Measurements from ENCODE around the gene CDH19.
"Not testable (repeated sequence)": the region's sequence is repeated elsewhere in the genome, so short reads cannot be mapped to it uniquely, and the experiment has no call there.

Gene CDH19

DNA sequence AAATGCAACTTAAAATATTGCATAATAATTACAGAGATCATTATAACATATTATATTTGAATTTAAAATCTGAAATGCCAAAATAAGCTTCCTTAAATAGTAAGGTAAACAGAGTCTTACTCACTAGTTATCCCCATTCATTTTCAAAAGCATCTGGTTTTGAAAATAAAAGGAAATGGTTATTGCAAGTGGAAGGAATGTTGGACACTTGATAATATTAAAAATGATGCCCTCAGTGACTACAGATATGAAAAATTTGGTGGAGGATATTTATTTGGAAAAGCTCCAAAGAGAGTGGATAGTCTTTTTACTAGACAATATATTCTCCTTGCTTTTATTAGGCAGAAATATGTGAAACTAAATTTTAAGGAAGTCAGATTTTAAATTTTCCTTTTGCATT is 39.7 kb downstream of the CDH19 start:
- DNase-seq, result no peak

GRCh38 chr18:66562279-66562678 is 41.6 kb downstream of the CDH19 start:
- no peak for DNase-seq

DNA sequence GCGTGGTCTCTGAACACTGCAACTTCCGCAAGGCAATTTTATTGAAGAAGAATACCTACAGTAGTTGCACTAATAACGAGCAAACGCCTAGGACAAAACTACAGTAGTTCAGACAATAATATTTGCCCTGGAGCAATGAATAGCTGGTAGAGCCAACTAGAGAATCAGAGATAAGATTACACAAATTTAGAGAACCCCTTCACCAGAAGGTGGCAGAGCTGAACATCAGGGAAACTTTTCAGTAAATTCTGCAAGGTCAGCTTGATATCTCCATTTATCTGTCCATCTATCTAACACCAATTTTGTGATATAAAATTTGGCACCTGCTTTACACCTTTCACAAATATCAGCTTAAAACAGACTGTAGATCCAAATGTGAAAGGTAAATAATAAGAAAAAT is 43.8 kb downstream of the CDH19 start:
- DNase-seq, result no peak

DNA sequence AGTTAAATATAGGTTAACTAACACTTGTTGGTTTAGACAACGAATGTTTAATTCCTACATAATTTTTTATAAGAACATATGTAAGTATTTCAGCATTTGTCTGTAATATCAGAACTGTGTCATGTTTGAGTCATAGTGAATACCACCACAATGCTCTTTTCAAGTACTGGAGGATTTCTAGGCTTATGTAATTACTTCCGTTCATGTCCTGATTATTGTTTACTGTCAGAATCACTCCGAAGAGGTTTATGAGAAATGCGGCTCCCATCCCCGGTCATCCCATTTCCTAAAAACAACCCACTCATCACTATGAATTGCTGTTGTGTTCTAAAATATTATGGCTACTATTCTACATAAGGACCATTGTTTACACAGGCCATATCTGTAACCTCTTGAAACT is 45.1 kb downstream of the CDH19 start:
- DNase-seq, result no peak

GRCh38 chr18:66557091-66557490 is 46.8 kb downstream of the CDH19 start:
- no peak for DNase-seq

- no peak for DNase-seq
These were observed 48.3 kb downstream of the CDH19 start for GRCh38 chr18:66555585-66555984.

DNA sequence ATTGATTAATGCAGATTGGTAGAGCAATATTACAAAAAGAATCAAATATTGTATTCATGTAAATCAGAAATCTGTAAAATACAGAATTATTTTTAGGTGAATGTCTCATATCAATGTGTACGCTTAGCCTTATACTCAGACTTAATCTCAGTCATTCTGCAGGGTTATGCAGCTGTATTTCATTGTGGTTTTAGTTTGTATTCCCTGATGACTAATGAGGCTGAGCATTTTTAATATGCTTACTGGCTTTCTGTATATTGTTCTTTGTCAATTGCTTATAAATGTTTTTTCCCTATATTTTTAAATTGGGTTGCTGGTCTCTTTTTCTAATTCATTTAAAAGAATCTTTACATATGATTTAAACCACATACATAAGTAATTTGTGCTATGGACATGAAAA is 50.1 kb downstream of the CDH19 start:
- DNase-seq, result no peak

- DNase-seq, result no peak
These were observed 53.5 kb downstream of the CDH19 start for GRCh38 chr18:66550366-66550765.

DNA sequence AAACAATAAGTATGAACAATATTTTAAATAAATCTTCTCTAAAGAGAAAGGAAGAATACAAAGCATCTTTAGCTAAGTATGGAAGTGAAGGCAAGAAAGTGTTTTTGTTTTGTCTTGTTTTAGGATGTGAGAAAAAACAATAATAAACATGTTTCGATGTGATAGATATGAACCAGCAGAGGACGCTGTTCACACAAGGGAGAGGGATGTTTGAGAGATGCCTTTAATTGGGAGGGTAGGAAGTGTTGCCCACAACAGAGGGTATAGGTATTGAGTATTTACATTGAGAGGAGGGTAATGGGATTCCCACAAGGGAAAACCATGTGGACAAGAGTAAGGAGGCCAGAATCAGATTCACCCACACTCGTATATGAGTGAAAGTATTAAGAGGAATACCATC is 55.1 kb downstream of the CDH19 start:
- DNase-seq, result no peak

DNA sequence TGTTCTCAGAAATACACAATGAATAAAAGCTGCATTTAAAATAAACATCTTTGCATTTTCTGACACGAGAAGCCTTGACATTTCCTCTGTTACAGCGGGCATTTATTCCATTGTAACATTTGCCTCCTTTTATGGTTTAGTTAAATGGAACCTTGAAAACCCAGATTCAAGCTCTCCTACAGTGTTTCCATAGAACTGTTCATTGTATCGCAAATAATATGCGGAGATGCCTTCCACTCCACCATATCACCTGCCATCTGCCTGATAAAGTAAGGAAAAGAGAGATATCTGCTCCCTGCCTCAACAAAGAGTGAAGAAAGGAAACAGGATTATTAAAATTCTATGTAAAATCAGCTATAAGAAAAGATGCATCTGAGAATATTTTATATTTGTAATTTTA is 69.8 kb downstream of the CDH19 start:
- no peak for DNase-seq

DNA sequence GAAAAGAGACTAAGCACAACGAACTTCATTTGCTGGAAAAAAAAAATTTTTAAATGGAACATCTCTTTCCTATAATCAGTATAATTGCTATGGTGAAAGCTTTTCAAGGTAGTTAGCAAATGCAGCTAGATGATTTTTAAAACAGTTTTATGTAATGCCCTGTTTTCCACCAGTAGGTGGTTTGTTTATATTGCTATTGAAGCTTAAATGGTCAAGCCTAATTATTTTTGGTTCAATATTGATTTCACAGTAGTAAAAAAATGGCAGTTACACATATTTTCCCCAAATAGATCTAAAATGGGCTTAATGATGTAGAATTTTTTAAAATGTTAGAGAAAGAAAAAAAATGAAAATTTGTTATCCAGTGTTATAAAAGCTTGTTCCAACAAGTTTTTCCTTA is 70.2 kb downstream of the CDH19 start:
- no peak for DNase-seq

DNA sequence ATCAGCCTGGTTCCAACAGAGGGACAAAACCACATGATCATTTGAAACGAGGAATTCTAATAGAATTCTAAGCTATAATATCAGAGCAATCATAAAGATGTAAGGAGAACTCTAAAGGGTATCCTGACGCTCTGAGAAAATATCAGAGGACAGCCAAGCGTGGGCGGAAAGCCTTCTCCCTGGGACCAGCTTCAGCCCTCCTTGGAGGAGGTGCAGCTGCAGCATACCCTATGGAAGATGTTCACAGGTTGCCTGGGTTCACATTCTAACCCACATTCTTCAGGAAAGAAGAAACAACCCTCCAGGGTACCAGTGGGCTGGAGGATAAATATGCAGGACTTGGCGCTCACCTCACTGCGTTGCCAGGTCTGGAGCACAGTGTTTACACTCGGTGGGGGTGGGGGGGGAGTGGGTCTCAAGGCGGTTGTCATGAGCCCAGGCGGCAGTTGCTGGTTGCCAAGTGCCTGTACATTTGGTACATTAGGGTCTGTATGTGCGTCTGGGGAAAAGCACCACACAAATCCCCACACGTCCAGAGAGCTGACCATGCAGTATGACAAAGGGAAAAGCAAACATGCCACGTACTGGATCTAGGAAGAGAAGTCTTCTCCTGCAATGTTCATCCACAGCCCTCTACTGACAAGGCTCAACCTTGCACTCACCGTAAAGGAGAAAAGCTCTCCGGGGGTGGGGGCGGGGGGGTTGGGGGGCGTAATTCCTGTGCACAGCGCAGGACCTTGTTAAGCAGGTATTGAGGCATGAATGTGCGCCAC is 80.5 kb downstream of the CDH19 start:
- no peak for DNase-seq

DNA sequence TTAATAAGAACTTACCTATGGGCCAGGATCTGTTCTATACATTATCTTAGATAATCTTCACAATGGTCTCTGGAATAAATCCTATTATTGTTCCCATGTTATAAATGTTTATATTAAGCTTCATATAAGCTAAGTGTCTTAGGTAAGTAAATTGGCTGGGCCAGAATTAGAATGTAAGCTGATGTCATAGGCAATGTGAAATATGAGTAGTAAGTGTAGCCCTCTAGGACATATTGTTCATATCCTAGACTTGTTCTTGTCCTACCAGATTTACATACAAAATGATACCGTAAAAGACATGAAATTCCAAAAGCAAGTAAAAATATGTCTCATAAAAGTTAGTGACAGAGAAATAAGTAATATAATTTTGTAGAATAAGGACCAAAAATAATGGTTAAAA is 89.9 kb downstream of the CDH19 start:
- no peak for DNase-seq

- DNase-seq, result no peak
These were observed 92.1 kb downstream of the CDH19 start for GRCh38 chr18:66511792-66512191.

DNA sequence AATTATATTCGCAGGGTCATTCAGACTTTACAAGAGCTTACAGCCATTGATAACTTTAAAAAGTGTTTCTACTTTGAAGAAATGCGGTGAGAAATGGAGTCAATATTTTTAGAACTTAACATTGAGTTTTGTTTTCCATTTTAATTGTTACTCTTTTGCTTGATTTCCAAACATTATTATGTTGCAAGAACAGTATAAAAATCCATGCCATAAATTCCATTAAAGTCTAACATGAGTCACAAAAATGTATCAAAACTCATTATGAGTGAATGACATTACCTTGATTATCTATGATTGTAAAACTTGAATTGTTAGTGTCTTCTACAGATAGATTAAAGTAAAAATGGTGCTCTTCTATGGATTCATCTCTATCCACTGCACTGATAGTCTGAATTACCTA is 92.6 kb downstream of the CDH19 start:
- no peak for DNase-seq

- no peak for DNase-seq
These were observed 93.4 kb downstream of the CDH19 start for GRCh38 chr18:66510357-66511045.

- no peak for DNase-seq
These were observed 95.0 kb downstream of the CDH19 start for GRCh38 chr18:66508937-66509336.

- no peak for DNase-seq
These were observed 97.7 kb downstream of the CDH19 start for GRCh38 chr18:66506178-66506577.

GRCh38 chr18:66497351-66497750 is 106.5 kb downstream of the CDH19 start:
- DNase-seq, result no peak

GRCh38 chr18:66495844-66496243 is 108.0 kb downstream of the CDH19 start:
- no peak for DNase-seq

DNA sequence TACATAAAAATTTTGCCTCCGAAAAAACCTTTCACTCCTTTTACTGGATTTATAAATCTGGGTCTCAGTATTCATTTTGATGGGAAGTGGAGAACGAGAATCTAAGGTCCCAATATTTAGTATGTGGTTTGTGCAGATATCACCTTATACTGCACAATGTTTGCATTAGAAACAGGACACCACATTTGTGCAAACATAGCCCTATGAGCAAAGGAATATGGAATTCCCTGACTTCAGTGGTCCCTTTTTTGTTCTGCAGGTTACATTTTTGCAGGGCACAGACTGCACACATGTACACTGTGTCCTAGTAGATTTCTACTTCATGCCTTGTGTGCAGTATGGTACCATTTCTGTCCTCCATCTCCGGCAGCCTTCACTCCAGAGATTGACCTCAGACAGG is 130.0 kb downstream of the CDH19 start:
- no peak for DNase-seq

GRCh38 chr18:66466184-66466583 is 137.7 kb downstream of the CDH19 start:
- DNase-seq, result not testable (repeated sequence)

DNA sequence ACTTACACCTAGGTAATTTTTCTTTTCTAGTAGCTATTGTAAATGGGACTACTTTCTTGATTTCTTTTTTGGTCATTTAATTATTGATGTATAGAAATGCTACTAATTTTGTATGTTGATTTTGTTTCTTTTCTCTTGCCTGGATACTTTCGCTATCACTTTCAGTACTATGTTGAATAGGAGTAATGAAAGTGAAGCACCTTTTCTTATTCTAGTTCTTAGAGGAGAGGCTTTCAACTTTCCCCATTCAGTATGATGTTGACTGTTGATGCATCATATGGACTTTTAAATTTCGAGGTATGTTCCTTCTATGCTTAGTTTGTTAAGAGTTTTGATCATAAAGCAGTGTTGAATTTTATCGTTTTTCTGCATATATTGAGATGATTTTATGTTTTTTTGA is 142.5 kb downstream of the CDH19 start:
- no peak for DNase-seq

- DNase-seq, result no peak
These were observed 146.6 kb downstream of the CDH19 start for GRCh38 chr18:66457245-66457644.
